ENCODE data around the gene MCF2L. TPM values are rescaled to one million over a fixed set of nuclear protein-coding genes. Genes with fewer than 3 reads are reported as not detected.

Gene MCF2L
- total RNA-seq, 1 donor from 2014 or later, result not detected

GRCh38 chr13:112983428-112984196, 14.6 kb downstream of the MCF2L start:
- DNase-seq (ENCODE audit: low spot score), result no peak
- no peaks in the 10 kb centered on the region for H3K9me3 Mint-ChIP-seq
- H3K27ac Mint-ChIP-seq, result no peak overlapping the region
- no peak overlapping the region for H3K4me3 Mint-ChIP-seq
- intact Hi-C loops (cut with micrococcal nuclease), result no loop called here
- no peaks in the 10 kb centered on the region for H3K36me3 Mint-ChIP-seq (ENCODE audit: low read depth)
- H3K27me3 Mint-ChIP-seq (ENCODE audit: insufficient read depth), result no peaks in the 10 kb centered on the region
- no peaks in the 10 kb centered on the region for H3K4me1 Mint-ChIP-seq (ENCODE audit: low read depth)

- no peak for DNase-seq (ENCODE audit: low spot score)
- intact Hi-C loops (cut with micrococcal nuclease), result no loop called here
- H3K9me3 Mint-ChIP-seq, result no peaks in the 10 kb centered on the region
- H3K4me1 Mint-ChIP-seq (ENCODE audit: low read depth), result no peaks in the 10 kb centered on the region
- no peaks in the 10 kb centered on the region for H3K27me3 Mint-ChIP-seq (ENCODE audit: insufficient read depth)
- H3K27ac Mint-ChIP-seq, result no peak overlapping the region
- no peaks in the 10 kb centered on the region for H3K36me3 Mint-ChIP-seq (ENCODE audit: low read depth)
- H3K4me3 Mint-ChIP-seq, result no peak overlapping the region
Measured at GRCh38 chr13:112984501-112984900, 15.5 kb downstream of the MCF2L start.

- Mint-ChIP-seq H3K4me1 (ENCODE audit: low read depth) (no peaks in the 10 kb centered on the region), H3K27me3 (ENCODE audit: insufficient read depth) (no peaks in the 10 kb centered on the region), H3K36me3 (ENCODE audit: low read depth) (no peaks in the 10 kb centered on the region), H3K27ac (no peak overlapping the region), H3K4me3 (no peak overlapping the region), H3K9me3 (peaks cover 6% of the 10 kb centered on the region)
- intact Hi-C loops (cut with micrococcal nuclease), result no loop called here
- no peak for DNase-seq (ENCODE audit: low spot score)
Measured at GRCh38 chr13:112984954-112985802, 16.2 kb downstream of the MCF2L start.

- Mint-ChIP-seq H3K36me3 (ENCODE audit: low read depth) (no peaks in the 10 kb centered on the region), H3K27me3 (ENCODE audit: insufficient read depth) (no peaks in the 10 kb centered on the region), H3K27ac (no peak overlapping the region), H3K9me3 (peaks cover 6% of the 10 kb centered on the region), H3K4me1 (ENCODE audit: low read depth) (no peaks in the 10 kb centered on the region), H3K4me3 (no peak overlapping the region)
- intact Hi-C loops (cut with micrococcal nuclease), result no loop called here
- no peak for DNase-seq (ENCODE audit: low spot score)
Measured at GRCh38 chr13:112985803-112986408, 16.9 kb downstream of the MCF2L start.

GRCh38 chr13:112986470-112986869, 17.5 kb downstream of the MCF2L start:
- Mint-ChIP-seq H3K4me3 (no peak overlapping the region), H3K9me3 (peaks cover 6% of the 10 kb centered on the region), H3K4me1 (ENCODE audit: low read depth) (no peaks in the 10 kb centered on the region), H3K27ac (no peak overlapping the region), H3K27me3 (ENCODE audit: insufficient read depth) (no peaks in the 10 kb centered on the region), H3K36me3 (ENCODE audit: low read depth) (no peaks in the 10 kb centered on the region)
- intact Hi-C loops (cut with micrococcal nuclease), result no loop called here
- no peak for DNase-seq (ENCODE audit: low spot score)

- no peaks in the 10 kb centered on the region for H3K36me3 Mint-ChIP-seq (ENCODE audit: low read depth)
- no peak overlapping the region for H3K27ac Mint-ChIP-seq
- no peak overlapping the region for H3K4me3 Mint-ChIP-seq
- H3K9me3 Mint-ChIP-seq, result peaks cover 6% of the 10 kb centered on the region
- no peaks in the 10 kb centered on the region for H3K27me3 Mint-ChIP-seq (ENCODE audit: insufficient read depth)
- intact Hi-C loops (cut with micrococcal nuclease), result no loop called here
- H3K4me1 Mint-ChIP-seq (ENCODE audit: low read depth), result no peaks in the 10 kb centered on the region
- no peak for DNase-seq (ENCODE audit: low spot score)
Measured at GRCh38 chr13:112986946-112987681, 18.1 kb downstream of the MCF2L start.

GRCh38 chr13:112987682-112988024, 18.6 kb downstream of the MCF2L start:
- H3K27me3 Mint-ChIP-seq (ENCODE audit: insufficient read depth), result no peaks in the 10 kb centered on the region
- H3K36me3 Mint-ChIP-seq (ENCODE audit: low read depth), result no peaks in the 10 kb centered on the region
- H3K27ac Mint-ChIP-seq, result no peak overlapping the region
- no peaks in the 10 kb centered on the region for H3K4me1 Mint-ChIP-seq (ENCODE audit: low read depth)
- H3K4me3 Mint-ChIP-seq, result no peak overlapping the region
- intact Hi-C loops (cut with micrococcal nuclease), result no loop called here
- DNase-seq (ENCODE audit: low spot score), result no peak
- peaks cover 6% of the 10 kb centered on the region for H3K9me3 Mint-ChIP-seq

GRCh38 chr13:112990783-112991182, 21.8 kb downstream of the MCF2L start:
- DNase-seq (ENCODE audit: low spot score), result no peak
- Mint-ChIP-seq H3K36me3 (ENCODE audit: low read depth) (no peaks in the 10 kb centered on the region), H3K4me1 (ENCODE audit: low read depth) (no peaks in the 10 kb centered on the region), H3K9me3 (peaks cover 6% of the 10 kb centered on the region), H3K27me3 (ENCODE audit: insufficient read depth) (peaks cover 1% of the 10 kb centered on the region), H3K27ac (no peak overlapping the region), H3K4me3 (no peak overlapping the region)
- intact Hi-C loops (cut with micrococcal nuclease), result no loop called here

- H3K4me3 Mint-ChIP-seq, result no peak overlapping the region
- DNase-seq (ENCODE audit: low spot score), result no peak
- no peak overlapping the region for H3K27ac Mint-ChIP-seq
- peaks cover 1% of the 10 kb centered on the region for H3K27me3 Mint-ChIP-seq (ENCODE audit: insufficient read depth)
- H3K36me3 Mint-ChIP-seq (ENCODE audit: low read depth), result no peaks in the 10 kb centered on the region
- H3K4me1 Mint-ChIP-seq (ENCODE audit: low read depth), result no peaks in the 10 kb centered on the region
- intact Hi-C loops (cut with micrococcal nuclease), result no loop called here
- peaks cover 6% of the 10 kb centered on the region for H3K9me3 Mint-ChIP-seq
Measured at GRCh38 chr13:112991609-112992008, 22.6 kb downstream of the MCF2L start.

GRCh38 chr13:112992931-112993680, 24.1 kb downstream of the MCF2L start:
- Mint-ChIP-seq H3K27ac (no peak overlapping the region), H3K27me3 (ENCODE audit: insufficient read depth) (peaks cover 1% of the 10 kb centered on the region), H3K36me3 (ENCODE audit: low read depth) (no peaks in the 10 kb centered on the region), H3K9me3 (peaks cover 6% of the 10 kb centered on the region), H3K4me1 (ENCODE audit: low read depth) (no peaks in the 10 kb centered on the region), H3K4me3 (no peak overlapping the region)
- intact Hi-C loops (cut with micrococcal nuclease), result no loop called here
- no peak for DNase-seq (ENCODE audit: low spot score)

GRCh38 chr13:112994084-112994780, 25.2 kb downstream of the MCF2L start:
- Mint-ChIP-seq H3K4me3 (no peak overlapping the region), H3K27ac (no peak overlapping the region), H3K9me3 (peaks cover 6% of the 10 kb centered on the region), H3K27me3 (ENCODE audit: insufficient read depth) (peaks cover 1% of the 10 kb centered on the region), H3K36me3 (ENCODE audit: low read depth) (no peaks in the 10 kb centered on the region), H3K4me1 (ENCODE audit: low read depth) (no peaks in the 10 kb centered on the region)
- intact Hi-C loops (cut with micrococcal nuclease), result no loop called here
- no peak for DNase-seq (ENCODE audit: low spot score)
